H1 (cell line): ENCODE results near the gene ITGA11.

Experiments used
- CEBPB ChIP-seq: IDR thresholded peaks from 2 replicates; pipeline ENCODE4 v1.6.1; 2012; ENCODE audit warnings: low read depth, low read length
- CHD1 ChIP-seq: IDR thresholded peaks from 2 replicates; pipeline ENCODE4 v1.6.1; 2012; ENCODE audit warnings: low read depth, low read length, improper control_type of control experiment
- CHD2 ChIP-seq: IDR thresholded peaks from 2 replicates; pipeline ENCODE4 v1.6.1; 2012; ENCODE audit warnings: low read length, improper control_type of control experiment
- CREB1 ChIP-seq: IDR thresholded peaks from 2 replicates; pipeline ENCODE4 v1.6.1; 2012; ENCODE audit warnings: inconsistent platforms
- EZH2 ChIP-seq: fragments of 200-600 bp; sonication (generic); IDR thresholded peaks from 2 replicates; pipeline ENCODE4 v1.7.1; 2012; ENCODE audit warnings: low read depth, mild to moderate bottlenecking, moderate library complexity, low read length, inconsistent platforms; ENCODE audit not compliant: severe bottlenecking
- GABPA ChIP-seq: IDR thresholded peaks from 2 replicates; pipeline ENCODE4 v1.6.1; 2011; ENCODE audit warnings: mild to moderate bottlenecking, low read length, moderate library complexity, borderline replicate concordance; ENCODE audit not compliant: insufficient read depth
- GTF2F1 ChIP-seq: IDR thresholded peaks from 2 replicates; pipeline ENCODE4 v1.6.1; 2012; ENCODE audit warnings: low read depth, low read length, improper control_type of control experiment, borderline replicate concordance
- NRF1 ChIP-seq: IDR thresholded peaks from 2 replicates; pipeline ENCODE4 v1.6.1; 2011; ENCODE audit warnings: mild to moderate bottlenecking, low read depth, low read length, improper control_type of control experiment
- PHF8 ChIP-seq: fragments of 200-600 bp; sonication (generic); conservative IDR thresholded peaks from 2 replicates; pipeline ENCODE4 v1.7.1; 2012; ENCODE audit warnings: low read depth, mild to moderate bottlenecking, inconsistent platforms, low read length, moderate library complexity
- POLR2A ChIP-seq, 2 experiments: IDR thresholded peaks; 1 replicate in 1 of 2; 2 replicates in 1 of 2; pipeline ENCODE4 v1.6.1; 2011; ENCODE audit warnings: low read depth in 2 of 2, low read length in 2 of 2, mild to moderate bottlenecking in 2 of 2; ENCODE audit errors: control extremely low read depth in 1 of 2
- RAD21 ChIP-seq, 2 experiments: IDR thresholded peaks in 1 of 2; conservative IDR thresholded peaks in 1 of 2; 2 replicates each; pipeline ENCODE4 v1.6.1; 2011; ENCODE audit warnings: low read depth in 2 of 2, low read length in 2 of 2, improper control_type of control experiment in 1 of 2, inconsistent platforms in 1 of 2, mild to moderate bottlenecking in 1 of 2, moderate library complexity in 1 of 2
- ZNF274 ChIP-seq: IDR thresholded peaks from 2 replicates; pipeline ENCODE4 v1.7.0; 2012; ENCODE audit warnings: low read length, borderline replicate concordance; ENCODE audit errors: extremely low read depth
- TF ChIP-seq, protein P1 (sequence below), 3 experiments: IDR thresholded peaks; 1 replicate in 2 of 3; 2 replicates in 1 of 3; pipeline versions ENCODE4 v1.5.1 to v1.6.1; 2011; ENCODE audit warnings: low read length in 3 of 3, mild to moderate bottlenecking in 3 of 3, inconsistent platforms in 2 of 3, low read depth in 1 of 3, moderate library complexity in 1 of 3; ENCODE audit not compliant: insufficient read depth in 1 of 3; ENCODE audit errors: control extremely low read depth in 1 of 3

DNA sequence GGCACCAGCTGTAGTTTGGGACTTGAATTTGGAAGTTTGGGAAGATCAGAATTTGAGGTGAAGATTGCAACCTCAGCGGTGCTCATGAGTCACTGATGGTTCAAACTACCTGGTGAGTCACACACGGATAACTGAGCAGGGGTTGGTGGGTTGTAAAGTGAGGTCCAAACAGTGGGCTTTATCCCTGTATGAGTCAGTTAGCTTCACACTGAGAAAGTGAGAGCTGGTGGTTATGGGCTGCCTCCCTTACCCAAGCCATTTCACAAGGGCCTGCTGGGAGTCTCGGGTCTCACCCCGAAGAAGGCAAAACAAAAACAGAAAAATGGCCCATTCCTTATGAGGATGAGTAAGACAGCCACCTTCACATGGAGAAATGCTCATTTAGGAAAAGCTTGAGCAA lies 77.0 kb downstream of the ITGA11 start:
- TF ChIP-seq GTF2F1, result no peak
- TF ChIP-seq, protein P1, sequence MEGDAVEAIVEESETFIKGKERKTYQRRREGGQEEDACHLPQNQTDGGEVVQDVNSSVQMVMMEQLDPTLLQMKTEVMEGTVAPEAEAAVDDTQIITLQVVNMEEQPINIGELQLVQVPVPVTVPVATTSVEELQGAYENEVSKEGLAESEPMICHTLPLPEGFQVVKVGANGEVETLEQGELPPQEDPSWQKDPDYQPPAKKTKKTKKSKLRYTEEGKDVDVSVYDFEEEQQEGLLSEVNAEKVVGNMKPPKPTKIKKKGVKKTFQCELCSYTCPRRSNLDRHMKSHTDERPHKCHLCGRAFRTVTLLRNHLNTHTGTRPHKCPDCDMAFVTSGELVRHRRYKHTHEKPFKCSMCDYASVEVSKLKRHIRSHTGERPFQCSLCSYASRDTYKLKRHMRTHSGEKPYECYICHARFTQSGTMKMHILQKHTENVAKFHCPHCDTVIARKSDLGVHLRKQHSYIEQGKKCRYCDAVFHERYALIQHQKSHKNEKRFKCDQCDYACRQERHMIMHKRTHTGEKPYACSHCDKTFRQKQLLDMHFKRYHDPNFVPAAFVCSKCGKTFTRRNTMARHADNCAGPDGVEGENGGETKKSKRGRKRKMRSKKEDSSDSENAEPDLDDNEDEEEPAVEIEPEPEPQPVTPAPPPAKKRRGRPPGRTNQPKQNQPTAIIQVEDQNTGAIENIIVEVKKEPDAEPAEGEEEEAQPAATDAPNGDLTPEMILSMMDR (IDR thresholded peaks at IDR 0.05; ENCODE audit: control extremely low read depth in 1 of 3, insufficient read depth in 1 of 3, low read depth in 1 of 3, low read length in 3 of 3), result no peak
- TF ChIP-seq PHF8, result no peak
- no peak for TF ChIP-seq RAD21 (IDR thresholded peaks at IDR 0.05 in 1 of 2, conservative IDR thresholded peaks at IDR 0.05 in 1 of 2; ENCODE audit: low read depth in 2 of 2, low read length in 2 of 2)
- no peak for TF ChIP-seq NRF1
- TF ChIP-seq CHD1, result no peak
- TF ChIP-seq ZNF274, result no peak
- no peak for TF ChIP-seq CHD2
- no peak for TF ChIP-seq GABPA
- TF ChIP-seq CREB1, result no peak
- TF ChIP-seq EZH2, result no peak
- no peak for TF ChIP-seq CEBPB
- TF ChIP-seq POLR2A (IDR thresholded peaks at IDR 0.05; ENCODE audit: control extremely low read depth in 1 of 2, low read depth in 2 of 2, low read length in 2 of 2), result no peak
